NCI-H146 treated with DMSO at 0.1 percent for 48 hours (cell line): Measurements from ENCODE around the gene NPSR1.
"Not testable (repeated sequence)": the region's sequence is repeated elsewhere in the genome, so short reads cannot be mapped to it uniquely, and the experiment has no call there.

Experiments
- DNase-seq: peaks from one replicate; lab custom pipeline; 2025; ENCODE audit not compliant: unreplicated experiment; lab: John Stamatoyannopoulos, UW

Gene NPSR1

DNA sequence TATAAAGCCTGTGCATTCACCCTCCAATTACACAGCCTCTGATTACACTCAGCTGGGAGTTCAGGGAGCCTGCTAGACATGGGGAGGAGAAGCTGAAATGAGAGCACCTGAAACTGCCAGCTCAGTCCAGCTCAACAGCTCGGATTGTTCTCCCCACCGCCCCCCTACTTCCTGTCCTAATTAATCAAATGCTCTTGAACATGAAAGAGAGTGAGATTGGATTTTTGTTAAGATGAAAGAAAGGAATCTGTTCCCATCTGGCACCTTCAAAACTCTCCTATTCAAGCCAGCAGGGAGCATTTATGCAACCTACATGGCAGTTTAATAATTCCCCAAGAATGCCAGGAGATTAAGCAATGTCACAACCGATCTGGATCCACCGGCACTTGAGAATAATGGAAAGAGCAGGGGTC lies 98.0 kb downstream of the NPSR1 start:
- DNase-seq = no peak

DNA sequence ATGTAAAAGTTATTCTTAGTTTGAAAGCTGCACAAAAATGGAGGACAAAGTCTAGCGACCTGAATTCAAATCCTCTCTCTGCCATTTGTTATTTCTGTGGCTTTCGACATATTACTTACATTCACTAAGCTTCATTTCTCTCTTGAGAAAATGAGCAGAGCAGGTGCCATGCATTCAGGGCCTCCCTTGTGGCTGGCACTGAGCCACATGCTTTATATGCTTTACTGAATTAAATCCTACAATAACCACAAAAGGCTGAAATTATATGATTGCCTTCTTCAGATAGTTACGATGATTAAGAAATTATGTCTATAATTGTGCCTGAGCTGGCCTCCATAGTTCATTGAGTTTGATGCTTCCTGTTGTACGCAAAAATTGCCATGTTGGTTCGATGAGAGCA lies 98.7 kb downstream of the NPSR1 start:
- peak; percentile 3 for DNase-seq

DNA sequence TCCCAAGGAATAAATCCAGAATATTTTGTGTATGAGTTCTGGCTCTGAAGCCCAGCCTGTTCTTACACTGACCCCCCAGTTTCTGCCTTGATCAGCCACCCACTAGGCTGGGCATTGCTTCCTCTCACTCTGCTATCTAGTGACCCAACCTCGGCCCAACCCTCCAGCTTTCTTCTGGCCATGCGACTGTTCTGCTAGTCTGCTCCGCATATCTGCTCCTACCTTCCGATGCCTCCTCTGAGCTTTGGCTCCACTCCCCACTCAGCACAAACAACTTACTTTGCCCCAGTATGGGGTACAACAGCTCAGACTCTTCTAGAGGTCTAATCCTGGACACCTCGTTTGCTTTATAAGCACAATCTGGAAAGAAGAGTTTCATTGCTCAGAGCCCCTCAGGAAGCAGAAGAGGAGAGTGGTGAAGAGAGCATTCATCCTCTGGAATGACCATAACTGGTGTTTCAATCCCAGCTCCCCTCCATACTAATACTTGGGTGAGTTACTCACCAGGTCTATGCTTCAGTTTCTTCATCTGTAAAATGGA lies 99.6 kb downstream of the NPSR1 start:
- no peak for DNase-seq

DNA sequence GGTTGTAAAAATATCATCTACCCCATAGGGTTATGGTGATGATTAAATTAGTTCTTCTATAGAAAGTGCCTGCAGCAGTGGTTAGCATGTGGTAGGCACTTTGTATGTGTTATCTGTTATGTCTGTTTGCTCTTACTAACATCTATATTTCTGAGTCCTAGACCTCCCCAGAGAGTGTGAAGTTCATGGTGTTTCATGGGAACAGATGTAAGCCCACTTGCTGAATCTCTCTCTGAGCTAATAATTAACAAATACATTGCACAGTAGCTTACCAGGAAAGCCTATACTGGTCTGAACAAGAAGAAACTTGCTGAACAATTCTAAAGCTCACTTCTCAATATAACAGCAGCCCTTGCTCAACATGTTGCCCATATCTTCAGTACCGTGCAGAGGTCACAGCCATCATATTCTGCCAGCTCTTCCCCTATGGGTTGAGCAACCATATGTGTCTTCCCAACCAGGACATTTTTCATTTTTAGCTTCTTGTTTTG lies 100.1 kb downstream of the NPSR1 start:
- DNase-seq = no peak

DNA sequence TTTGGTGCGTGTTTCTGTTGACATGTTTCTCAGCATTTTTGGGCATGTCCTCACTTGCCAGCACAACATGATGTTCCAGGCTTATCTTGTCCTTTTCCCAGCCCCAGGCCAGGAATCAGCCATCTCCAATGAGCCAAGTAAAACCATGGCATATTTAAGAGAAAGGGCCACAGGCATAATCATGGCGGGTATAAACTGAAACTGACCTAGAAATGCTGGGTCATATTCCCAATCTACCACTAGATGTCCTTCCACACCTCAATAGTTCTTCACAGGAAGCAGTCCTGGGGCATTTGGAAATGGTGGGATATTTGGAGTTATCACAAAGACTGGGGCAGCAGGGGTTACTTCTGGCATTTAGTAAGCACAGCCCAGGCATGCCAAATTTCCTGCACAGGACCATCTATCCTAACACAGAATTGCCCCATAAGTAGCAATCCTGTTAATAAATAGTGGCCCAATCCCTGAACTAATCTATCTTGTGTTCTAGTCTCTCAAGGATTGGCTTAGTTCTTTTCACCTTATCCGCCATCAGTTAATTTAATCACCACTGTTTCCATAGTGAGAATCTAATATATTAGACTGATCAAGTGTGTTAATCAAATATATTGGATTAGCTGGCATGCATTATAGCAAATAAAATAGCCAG lies 101.6 kb downstream of the NPSR1 start:
- no peak for DNase-seq

DNA sequence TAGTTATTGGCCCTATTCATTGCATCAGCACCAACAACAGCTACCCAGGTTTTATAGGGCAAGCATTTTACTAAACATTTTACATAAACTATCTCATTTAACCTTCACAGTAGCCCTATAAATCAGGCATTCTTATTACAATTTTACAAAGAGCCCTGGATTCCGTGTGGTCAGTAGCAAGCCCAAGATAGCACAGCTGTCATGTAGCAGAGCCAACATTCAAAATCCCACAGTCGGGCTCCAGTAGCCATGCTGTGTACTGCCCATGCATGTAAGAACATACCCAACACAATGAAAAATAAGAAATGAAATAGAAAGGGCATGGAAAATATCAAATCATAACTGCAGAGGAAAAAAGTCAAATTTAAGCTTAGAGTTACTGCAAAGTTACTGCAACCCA lies 102.3 kb downstream of the NPSR1 start:
- no peak for DNase-seq

DNA sequence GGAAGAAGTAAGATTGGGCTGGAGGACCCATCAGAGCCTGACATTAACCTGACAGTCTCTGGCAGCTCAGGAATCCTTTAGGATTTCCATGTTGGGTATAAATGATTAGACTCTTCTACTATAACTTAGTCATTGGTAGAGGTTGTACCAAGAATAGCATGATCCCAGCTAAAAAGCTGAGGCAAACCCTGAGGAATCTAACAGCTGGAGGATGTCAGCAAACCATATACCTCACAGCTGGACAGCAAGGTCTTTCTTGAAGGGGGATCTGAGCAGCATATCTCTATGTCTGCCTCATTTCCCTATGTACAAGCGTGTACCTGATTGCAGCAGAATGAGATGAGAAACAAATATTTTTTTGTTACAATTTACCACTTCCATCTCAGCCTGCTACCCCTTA lies 103.2 kb downstream of the NPSR1 start:
- DNase-seq = no peak

DNA sequence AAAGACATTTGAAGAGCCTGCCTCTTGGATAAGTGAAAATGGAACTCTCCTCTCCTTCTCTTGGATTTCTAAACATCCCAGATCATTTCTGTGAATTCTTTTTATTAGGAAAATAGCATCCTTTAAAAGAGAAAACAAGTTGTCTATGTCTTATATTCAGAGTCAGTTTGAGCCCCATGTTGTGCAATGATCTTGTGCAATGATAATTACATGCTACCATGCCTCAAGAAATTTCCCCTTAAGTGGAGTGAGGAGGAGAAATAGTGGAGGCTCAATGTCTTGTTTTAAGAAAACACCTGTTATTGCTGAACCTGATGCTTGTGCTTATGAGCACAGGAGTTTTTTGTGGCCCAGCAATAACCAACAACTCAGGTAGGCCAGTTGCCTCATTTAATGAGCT lies 103.6 kb downstream of the NPSR1 start:
- no peak for DNase-seq

DNA sequence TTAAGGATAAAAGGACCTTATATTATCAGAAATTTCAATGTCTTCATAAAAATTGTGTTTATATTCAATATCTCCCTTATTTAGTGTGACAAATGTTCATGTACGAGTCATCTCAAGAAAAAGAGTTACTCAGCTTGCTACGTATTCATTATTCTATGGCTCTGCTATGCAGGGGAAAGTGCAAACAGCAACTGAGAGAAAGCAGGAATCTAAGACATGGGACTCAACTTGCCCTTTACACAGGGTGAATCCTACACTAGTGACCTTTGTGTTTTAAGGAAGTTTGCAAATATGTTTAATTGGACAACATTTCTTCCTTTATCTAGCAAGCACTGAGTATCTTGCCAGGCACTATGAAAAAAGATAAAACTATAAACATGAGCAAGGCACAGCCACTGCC lies 104.7 kb downstream of the NPSR1 start:
- no peak for DNase-seq

DNA sequence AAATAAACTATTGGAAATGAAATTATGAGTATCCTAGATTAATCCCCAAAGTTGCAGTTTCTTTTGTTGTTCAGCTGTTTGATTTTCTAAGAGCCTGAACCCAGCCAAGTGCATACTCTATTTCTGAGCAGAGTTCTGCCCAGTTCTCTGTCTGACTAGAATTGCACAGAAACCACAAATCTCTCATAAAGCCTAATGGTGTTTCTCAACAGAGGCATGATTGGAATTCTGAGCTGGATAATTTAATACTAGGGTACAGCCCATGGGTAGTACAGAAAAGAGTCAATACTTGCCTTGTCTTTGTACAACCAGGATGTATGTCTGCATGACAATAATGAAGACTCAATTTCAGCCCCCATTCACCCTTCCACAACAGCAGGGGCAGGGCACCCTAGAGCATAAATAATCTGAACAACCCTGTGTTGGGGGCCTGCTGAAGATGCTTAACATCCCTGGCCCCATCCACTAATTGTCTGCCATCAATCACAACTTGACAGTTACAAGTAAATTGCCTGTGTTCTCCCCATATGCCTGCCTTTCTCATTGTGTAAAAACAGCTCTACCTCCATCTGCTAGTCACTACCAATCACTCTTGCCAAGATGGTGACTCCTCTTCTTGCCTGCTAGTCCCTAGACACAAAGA lies 114.4 kb downstream of the NPSR1 start:
- DNase-seq = no peak

DNA sequence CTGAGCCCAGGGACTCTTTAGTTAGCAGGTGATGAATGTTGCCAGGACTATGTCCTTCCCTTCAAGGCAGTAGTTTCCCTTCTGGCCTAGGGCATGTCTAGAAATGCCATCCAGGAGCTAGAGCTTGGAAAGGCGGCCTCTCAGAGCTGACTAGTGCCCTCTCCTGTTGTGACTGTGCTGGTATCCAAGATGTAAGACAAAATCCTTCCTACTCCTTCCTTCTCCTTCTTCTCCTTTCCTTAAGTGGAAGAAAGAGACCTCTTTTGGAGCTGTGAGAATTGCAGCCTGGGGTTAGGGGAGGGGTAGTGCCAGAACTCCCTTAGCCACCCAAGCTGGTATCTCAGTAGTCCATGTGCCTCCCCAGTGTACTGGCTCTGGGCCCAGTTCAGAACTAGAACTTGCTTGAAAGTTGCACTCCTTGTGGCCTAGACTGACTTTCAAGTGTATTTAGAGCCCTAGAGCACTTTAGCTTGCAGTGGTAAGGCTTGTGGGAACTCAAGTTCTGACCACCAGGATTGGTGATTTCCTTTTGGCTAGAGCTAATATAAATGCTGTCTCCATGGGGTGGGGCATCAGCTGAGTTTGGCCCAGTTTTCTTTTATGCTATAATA lies 118.8 kb downstream of the NPSR1 start:
- DNase-seq = no peak

DNA sequence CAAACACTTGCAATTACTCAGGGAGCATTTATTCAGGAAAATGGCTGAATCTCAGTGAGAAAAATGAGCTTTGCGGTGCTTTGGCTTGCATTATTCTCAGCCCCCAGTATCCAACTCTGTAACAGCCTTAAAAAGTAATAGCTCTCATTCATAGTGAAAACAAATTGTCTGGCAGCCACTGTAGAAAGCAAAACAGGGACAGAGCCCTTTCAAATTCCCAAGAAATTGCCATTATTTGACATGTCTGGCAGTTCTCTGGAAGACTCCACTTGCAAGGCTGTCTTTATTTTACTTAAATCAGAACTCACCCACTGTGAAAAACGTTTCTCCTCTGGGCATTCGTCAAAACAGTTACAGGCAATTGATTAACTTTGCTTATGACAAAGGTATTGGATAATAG lies 122.5 kb downstream of the NPSR1 start:
- no peak for DNase-seq

DNA sequence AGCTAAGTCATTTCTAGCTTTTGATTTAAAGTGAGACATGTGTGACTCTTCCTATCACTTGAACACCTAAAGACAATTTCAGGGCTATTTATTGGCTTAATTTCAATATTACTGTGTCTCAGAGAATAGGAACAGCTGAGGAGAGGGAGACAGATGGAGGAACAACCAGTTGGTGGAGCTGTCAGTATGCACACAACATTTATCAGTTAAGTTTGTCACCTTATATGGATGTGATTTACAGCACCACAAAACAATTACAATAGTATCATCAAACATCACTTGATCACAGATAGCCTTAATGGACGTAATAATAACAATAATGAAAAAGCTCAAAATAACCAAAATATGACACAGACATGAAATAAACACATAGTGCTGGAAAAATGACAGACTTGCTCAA lies 129.6 kb downstream of the NPSR1 start:
- DNase-seq = no peak

DNA sequence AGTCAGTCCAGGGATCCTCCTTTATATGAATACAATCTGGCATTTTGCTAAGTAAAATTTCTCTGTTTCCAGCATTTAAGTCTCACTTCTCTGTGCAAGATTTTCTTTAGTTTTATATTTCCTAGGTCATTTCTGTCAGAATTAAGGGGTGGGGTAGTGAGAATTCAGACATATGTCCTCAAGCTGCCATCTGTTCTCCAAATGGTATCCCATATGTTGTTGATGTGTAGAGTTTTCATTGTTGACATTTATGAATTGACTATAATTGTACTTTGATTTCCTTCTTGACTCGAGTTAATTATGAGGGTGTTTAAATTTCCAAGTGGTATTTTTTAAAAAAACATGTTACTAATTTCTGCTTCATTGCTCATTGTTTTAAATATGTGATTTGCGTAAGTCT lies 148.8 kb downstream of the NPSR1 start:
- no peak for DNase-seq

DNA sequence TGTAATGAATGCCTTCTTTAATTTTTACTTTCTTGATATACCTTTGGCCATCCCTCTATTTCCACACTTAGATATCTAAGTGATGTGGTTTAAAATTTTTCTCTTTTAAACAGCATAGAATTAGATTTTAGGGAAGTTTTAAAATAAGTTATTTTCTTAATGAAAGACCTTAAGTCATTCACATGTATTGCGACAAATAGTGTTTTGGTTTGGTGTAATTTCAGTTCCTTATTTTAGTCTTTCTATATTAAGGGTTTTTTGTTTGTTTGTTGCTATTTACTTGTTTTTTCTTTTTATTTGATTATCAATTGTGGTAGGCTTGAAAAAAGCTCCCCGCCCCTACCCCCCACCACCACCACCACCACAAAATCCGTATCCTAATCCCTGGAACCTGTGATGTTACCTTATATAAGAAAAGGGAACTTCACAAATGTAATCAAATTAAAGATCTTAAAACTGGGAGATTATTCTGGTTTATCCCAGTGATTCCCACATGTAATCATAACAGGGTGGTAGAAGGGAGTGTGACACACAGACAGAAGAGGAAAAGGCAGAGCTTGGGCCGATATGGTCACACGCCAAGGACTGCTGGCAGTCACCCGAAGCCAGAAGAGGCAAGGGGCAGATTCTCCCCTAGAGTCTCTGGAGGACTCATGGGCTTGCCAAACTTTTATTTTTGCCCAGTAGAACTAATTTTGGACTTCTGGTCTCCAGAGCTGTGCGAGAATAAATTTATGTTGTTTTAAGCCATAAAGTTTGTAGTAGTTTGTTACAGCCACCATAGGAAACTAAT lies 149.7 kb downstream of the NPSR1 start:
- no peak for DNase-seq

DNA sequence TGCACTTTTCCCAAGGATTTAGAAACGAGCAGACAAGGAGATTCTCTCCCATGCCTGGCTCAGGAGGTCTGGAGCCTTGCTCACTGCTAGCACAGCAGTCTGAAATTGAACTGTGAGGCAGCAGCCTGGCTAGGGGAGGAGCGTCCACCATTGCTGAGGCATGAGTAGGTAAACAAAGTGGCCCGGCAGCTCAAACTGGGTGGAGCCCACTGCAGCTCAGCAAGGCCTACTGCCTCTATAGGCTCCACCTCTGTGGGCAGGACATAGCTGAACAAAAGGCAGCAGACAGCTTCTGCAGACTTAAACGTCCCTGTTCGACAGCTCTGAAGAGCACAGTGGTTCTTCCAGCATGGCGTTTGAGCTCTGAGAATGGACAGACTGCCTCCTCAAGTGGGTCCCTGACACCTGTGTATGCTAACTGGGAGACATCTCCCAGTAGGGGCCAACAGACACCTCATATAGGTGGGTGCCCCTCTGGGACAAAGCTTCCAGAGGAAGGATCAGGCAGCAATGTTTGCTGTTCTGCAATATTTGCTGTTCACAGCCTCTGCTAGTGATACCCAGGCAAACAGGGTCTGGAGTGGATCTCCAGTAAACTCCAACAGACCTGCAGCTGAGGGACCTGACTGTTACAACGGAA lies 156.3 kb downstream of the NPSR1 start:
- not testable (repeated sequence) for DNase-seq

DNA sequence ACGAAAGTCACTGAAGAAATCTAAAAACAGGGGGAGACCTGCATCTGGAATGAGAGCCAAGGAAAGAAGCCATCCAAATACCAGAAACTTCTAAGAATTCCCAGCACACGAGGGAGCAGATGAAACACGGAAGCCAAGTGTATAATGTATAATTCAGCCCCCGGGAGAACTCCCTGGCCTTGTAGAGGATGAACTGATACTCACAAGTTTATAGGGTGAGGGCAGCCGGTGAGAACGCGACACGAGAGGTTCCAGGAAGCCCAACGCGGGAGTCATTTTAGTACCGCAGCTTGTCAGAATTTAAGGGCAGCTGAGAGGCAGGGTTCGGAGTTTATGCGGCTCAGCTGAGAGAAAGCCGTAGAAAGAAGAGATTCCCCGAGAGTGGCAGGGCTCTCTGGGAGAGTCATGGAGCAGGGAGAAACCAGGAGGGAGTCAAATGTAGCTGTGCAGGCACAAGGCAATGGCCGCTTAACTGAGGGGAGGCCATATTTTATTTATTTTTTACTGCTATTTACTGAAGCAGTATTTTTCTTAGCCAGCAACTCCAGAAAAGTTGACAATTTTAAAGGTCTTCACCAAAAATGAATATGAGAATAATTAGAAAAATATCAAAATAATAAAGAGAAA lies 164.0 kb downstream of the NPSR1 start:
- no peak for DNase-seq

DNA sequence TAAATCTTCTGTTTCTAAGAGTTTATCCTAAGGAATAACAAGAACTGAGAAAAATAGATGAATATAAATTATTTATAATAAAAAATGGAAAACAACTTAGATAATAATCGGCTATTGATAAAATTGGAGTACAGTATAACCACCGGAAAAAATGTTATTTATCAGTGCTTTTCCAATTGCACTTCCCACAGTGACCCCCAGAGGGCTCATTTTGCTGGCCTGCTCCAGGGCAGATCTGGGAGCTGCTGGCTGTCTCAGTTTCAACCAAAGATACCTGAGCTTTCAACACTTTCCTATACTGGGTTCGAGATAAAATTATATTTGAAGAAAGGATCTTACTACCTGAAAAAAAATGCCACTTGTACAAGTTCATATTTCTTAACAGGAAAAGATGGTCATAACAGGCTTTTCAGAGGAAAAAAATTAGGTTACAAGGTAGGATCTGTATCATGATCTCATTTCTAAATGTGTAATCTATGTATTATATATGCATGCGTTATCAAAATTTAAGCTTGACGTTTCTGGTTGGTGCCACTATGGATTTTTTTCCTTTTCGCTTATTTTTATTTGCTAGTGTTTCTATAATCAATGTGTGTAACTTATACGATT lies 165.7 kb downstream of the NPSR1 start:
- peak; percentile 11 for DNase-seq

DNA sequence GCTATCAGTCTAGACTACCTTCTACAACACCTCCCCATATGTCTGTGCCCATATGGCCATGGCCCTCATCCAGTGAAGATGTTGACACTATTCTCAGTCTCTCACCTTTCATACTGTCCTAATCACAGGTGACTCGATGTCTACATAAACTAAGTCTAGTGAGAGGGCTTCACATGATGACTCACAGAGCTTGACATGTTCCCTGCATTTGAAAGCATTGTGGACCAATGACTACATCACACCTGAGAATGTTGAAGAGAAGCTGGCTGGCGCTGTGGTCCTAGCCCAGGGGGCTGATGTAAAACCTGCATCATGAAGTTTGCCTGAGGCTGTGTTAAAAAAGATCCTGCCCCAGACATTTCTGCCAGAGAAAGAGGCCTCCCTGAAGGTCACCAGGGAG lies 167.2 kb downstream of the NPSR1 start:
- DNase-seq = no peak

DNA sequence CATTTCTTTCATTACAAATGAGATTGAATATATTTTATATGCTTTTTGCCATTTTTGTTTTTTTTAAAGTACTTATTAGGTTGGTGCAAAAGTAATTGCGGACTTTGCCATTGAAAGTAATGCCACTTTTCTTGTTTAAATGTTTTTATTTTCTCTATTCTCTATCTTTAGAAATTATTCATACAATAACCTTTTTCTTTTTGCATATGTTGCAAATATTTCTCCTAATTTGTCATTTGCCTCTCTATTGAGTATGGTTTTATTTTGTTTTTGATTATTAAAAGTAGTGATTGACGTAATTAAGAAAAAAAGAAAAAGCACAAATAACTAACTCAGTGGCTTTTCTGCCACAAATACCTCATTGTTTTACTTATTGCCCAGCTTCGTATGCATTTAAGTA lies 172.4 kb downstream of the NPSR1 start:
- DNase-seq = no peak
